HL-60 (cell line): ENCODE results near the gene ITGBL1.

Source experiments
- GABPA ChIP-seq: IDR thresholded peaks from 2 replicates; pipeline ENCODE4 v1.6.1; 2012; ENCODE audit warnings: low read depth
- POLR2AphosphoS5 ChIP-seq: IDR thresholded peaks from 2 replicates; pipeline ENCODE4 v1.6.1; 2012; ENCODE audit warnings: low read depth
- REST ChIP-seq: IDR thresholded peaks from 2 replicates; pipeline ENCODE4 v1.6.1; 2012; ENCODE audit warnings: low read depth; ENCODE audit not compliant: insufficient replicate concordance
- TF ChIP-seq, protein P1 (sequence below): IDR thresholded peaks from one replicate; pipeline ENCODE4 v1.5.1; 2011; ENCODE audit warnings: low read length, control low read depth, inconsistent platforms; ENCODE audit not compliant: insufficient read depth

- TF ChIP-seq, protein P1, sequence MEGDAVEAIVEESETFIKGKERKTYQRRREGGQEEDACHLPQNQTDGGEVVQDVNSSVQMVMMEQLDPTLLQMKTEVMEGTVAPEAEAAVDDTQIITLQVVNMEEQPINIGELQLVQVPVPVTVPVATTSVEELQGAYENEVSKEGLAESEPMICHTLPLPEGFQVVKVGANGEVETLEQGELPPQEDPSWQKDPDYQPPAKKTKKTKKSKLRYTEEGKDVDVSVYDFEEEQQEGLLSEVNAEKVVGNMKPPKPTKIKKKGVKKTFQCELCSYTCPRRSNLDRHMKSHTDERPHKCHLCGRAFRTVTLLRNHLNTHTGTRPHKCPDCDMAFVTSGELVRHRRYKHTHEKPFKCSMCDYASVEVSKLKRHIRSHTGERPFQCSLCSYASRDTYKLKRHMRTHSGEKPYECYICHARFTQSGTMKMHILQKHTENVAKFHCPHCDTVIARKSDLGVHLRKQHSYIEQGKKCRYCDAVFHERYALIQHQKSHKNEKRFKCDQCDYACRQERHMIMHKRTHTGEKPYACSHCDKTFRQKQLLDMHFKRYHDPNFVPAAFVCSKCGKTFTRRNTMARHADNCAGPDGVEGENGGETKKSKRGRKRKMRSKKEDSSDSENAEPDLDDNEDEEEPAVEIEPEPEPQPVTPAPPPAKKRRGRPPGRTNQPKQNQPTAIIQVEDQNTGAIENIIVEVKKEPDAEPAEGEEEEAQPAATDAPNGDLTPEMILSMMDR, result no peak
- TF ChIP-seq POLR2AphosphoS5 (no peak), GABPA (no peak), REST (no peak)
These were observed 123.1 kb downstream of the ITGBL1 start for GRCh38 chr13:101575581-101575980.
